WTC11 (cell line): ENCODE results near the gene SNX19. TPM values are rescaled to one million over a fixed set of nuclear protein-coding genes. Genes with fewer than 3 reads are reported as not detected.

Source experiments
- ATAC-seq: fragments of 200-7000 bp; cut with Tn5 transposase; 2 replicates; pipeline ENCODE4 v1.10.0; 2021; ENCODE audit warnings: mild to moderate bottlenecking, moderate library complexity
- CTCF ChIA-PET: fragments of 300-600 bp; sonication (Branson Sonifier 250); formaldehyde crosslinking; loops from one replicate; lab custom pipeline; 2021; ENCODE audit warnings: antibody characterized with exemption; lab: Charles Lee
- POLR2A ChIA-PET: fragments of 350-600 bp; sonication (Branson Sonifier 250); formaldehyde crosslinking; loops from one replicate; lab custom pipeline; 2021; ENCODE audit warnings: antibody characterized with exemption; lab: Charles Lee
- DNase-seq: peaks from one replicate; pipeline ENCODE4 v3.0.0; 2021; ENCODE audit warnings: low spot score
- H3K27ac Mint-ChIP-seq: 2 replicates; pipeline ENCODE4 v1.8.0; 2021; ENCODE audit warnings: mixed read lengths
- H3K27me3 Mint-ChIP-seq: 2 replicates; pipeline ENCODE4 v1.8.0; 2021; ENCODE audit warnings: low read depth, mild to moderate bottlenecking, moderate library complexity, mixed read lengths
- H3K36me3 Mint-ChIP-seq: 2 replicates; pipeline ENCODE4 v1.8.0; 2021; ENCODE audit warnings: mixed read lengths
- H3K4me1 Mint-ChIP-seq: 2 replicates; pipeline ENCODE4 v1.8.0; 2022; ENCODE audit warnings: mixed read lengths
- H3K4me3 Mint-ChIP-seq: 2 replicates; pipeline ENCODE4 v1.8.0; 2021; ENCODE audit warnings: mild to moderate bottlenecking, moderate library complexity, mixed read lengths
- H3K9me3 Mint-ChIP-seq: 2 replicates; pipeline ENCODE4 v1.8.0; 2021; ENCODE audit warnings: mixed read lengths
- AFF4 ChIP-seq: sonication (generic); formaldehyde crosslinking; IDR thresholded peaks from 2 replicates; pipeline ENCODE4 v1.8.1; 2023; ENCODE audit warnings: mild to moderate bottlenecking, missing genetic modification reagents, borderline replicate concordance
- ATF1 ChIP-seq: sonication (generic); formaldehyde crosslinking; IDR thresholded peaks from 2 replicates; pipeline ENCODE4 v1.8.1; 2023; ENCODE audit warnings: mild to moderate bottlenecking, moderate library complexity, missing genetic modification reagents
- E2F4 ChIP-seq: sonication (generic); formaldehyde crosslinking; IDR thresholded peaks from 2 replicates; pipeline ENCODE4 v1.8.1; 2022; ENCODE audit warnings: low read depth, mild to moderate bottlenecking, moderate library complexity, missing genetic modification reagents, borderline replicate concordance
- FOXK1 ChIP-seq: sonication (generic); formaldehyde crosslinking; IDR thresholded peaks from 2 replicates; pipeline ENCODE4 v1.8.0; 2022; ENCODE audit warnings: mild to moderate bottlenecking, moderate library complexity, missing genetic modification reagents
- HMGA2 ChIP-seq: fragments of 250-450 bp; sonication (Bioruptor Pico); IDR thresholded peaks from 2 replicates; pipeline ENCODE4 v1.4.0; 2021; ENCODE audit warnings: mild to moderate bottlenecking, moderate library complexity
- JUN ChIP-seq: sonication (generic); formaldehyde crosslinking; IDR thresholded peaks from 2 replicates; pipeline ENCODE4 v1.8.0; 2023; ENCODE audit warnings: mild to moderate bottlenecking, missing genetic modification reagents
- NFE2L1 ChIP-seq: sonication (generic); formaldehyde crosslinking; IDR thresholded peaks from 2 replicates; pipeline ENCODE4 v1.8.1; 2023; ENCODE audit warnings: missing genetic modification reagents
- PRDM15 ChIP-seq: sonication (generic); formaldehyde crosslinking; IDR thresholded peaks from 2 replicates; pipeline ENCODE4 v1.8.0; 2022; ENCODE audit warnings: missing genetic modification reagents
- PRRX2 ChIP-seq: fragments of 250-450 bp; sonication (Bioruptor Pico); IDR thresholded peaks from 2 replicates; pipeline ENCODE4 v1.8.0; 2021; ENCODE audit warnings: mild to moderate bottlenecking
- RORB ChIP-seq: fragments of 250-450 bp; sonication (Bioruptor Pico); IDR thresholded peaks from 2 replicates; pipeline ENCODE4 v1.9.0; 2021; ENCODE audit warnings: mild to moderate bottlenecking
- TEAD4 ChIP-seq: sonication (generic); formaldehyde crosslinking; IDR thresholded peaks from 2 replicates; pipeline ENCODE4 v1.8.0; 2022; ENCODE audit warnings: mild to moderate bottlenecking, missing genetic modification reagents
- ZNF232 ChIP-seq: sonication (generic); formaldehyde crosslinking; IDR thresholded peaks from 2 replicates; pipeline ENCODE4 v1.8.0; 2022; ENCODE audit warnings: mild to moderate bottlenecking, missing genetic modification reagents
- ZNF425 ChIP-seq: fragments of 250-450 bp; sonication (Bioruptor Pico); conservative IDR thresholded peaks from 2 replicates; pipeline ENCODE4 v1.9.0; 2021; ENCODE audit warnings: mild to moderate bottlenecking
- ZSCAN18 ChIP-seq: fragments of 250-450 bp; sonication (Bioruptor Pico); IDR thresholded peaks from 2 replicates; pipeline ENCODE4 v2.1.2; 2022; ENCODE audit warnings: mild to moderate bottlenecking, moderate library complexity
- total RNA-seq: library from RNA; stranded (reverse); gene quantifications from 3 replicates; pipeline ENCODE4 v1.2.3, GENCODE V29; 2021
- TF ChIP-seq, protein P1 (sequence below): sonication (generic); formaldehyde crosslinking; IDR thresholded peaks from 2 replicates; pipeline ENCODE4 v1.8.0; 2022; ENCODE audit warnings: mild to moderate bottlenecking, missing genetic modification reagents
- TF ChIP-seq, protein P2 (sequence below): fragments of 250-450 bp; sonication (Bioruptor Pico); IDR thresholded peaks from 2 replicates; pipeline ENCODE4 v1.9.0; 2021; ENCODE audit warnings: moderate library complexity, mild to moderate bottlenecking, inconsistent platforms, borderline replicate concordance
- TF ChIP-seq, protein P3 (sequence below): sonication (generic); formaldehyde crosslinking; IDR thresholded peaks from 2 replicates; pipeline ENCODE4 v1.8.0; 2023; ENCODE audit warnings: missing genetic modification reagents

SNX19 gene
- total RNA-seq, 1 experiment from 2014 or later: 25.2 TPM

DNA sequence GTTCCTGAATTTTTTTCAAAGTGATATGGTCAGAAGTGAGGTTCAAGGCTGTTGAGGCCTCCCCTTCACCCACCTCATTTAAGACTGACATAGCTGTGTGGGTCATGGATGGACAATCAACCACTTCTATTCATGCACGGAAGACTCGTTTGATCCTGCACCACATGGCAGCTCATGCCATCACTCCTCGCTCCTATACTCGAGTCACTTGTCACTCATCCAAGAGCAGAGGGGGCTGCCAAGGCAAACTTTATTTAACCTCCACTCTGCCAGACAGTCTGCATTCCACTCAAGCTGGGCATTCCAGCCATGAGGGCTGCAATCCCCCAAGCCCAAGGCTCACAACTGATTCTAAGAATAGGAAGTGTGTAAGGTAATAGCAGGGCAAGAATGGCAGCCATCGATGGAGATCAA is 34.1 kb downstream of the SNX19 start:
- Mint-ChIP-seq H3K4me3 (no peak overlapping the region), H3K27ac (no peak overlapping the region), H3K27me3 (no peaks in the 10 kb centered on the region), H3K4me1 (no peaks in the 10 kb centered on the region), H3K9me3 (no peaks in the 10 kb centered on the region), H3K36me3 (peaks cover 39% of the 10 kb centered on the region)
- POLR2A ChIA-PET: no interaction called here
- DNase-seq: no peak
- ATAC-seq: no peak
- CTCF ChIA-PET: interaction anchor here (1.4 to 2.4 kb wide), 2 partner anchors 12 to 451 kb away, joined by 3 to 7 read pairs; no protein-coding TSS in a partner anchor
- TF ChIP-seq ZNF232 (CRISPR knock-in tag) (no peak), PRDM15 (CRISPR knock-in tag) (no peak), AFF4 (no peak), NFE2L1 (CRISPR knock-in tag) (no peak), TEAD4 (CRISPR knock-in tag) (no peak), ZNF425 (no peak), HMGA2 (CRISPR knock-in tag) (no peak), PRRX2 (CRISPR knock-in tag) (no peak), RORB (CRISPR knock-in tag) (no peak), FOXK1 (CRISPR knock-in tag) (no peak), ZSCAN18 (CRISPR knock-in tag) (no peak), ATF1 (no peak), JUN (CRISPR knock-in tag) (no peak), E2F4 (CRISPR knock-in tag) (no peak)
- TF ChIP-seq, protein P1, sequence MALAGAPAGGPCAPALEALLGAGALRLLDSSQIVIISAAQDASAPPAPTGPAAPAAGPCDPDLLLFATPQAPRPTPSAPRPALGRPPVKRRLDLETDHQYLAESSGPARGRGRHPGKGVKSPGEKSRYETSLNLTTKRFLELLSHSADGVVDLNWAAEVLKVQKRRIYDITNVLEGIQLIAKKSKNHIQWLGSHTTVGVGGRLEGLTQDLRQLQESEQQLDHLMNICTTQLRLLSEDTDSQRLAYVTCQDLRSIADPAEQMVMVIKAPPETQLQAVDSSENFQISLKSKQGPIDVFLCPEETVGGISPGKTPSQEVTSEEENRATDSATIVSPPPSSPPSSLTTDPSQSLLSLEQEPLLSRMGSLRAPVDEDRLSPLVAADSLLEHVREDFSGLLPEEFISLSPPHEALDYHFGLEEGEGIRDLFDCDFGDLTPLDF: no peak
- TF ChIP-seq, protein P2, sequence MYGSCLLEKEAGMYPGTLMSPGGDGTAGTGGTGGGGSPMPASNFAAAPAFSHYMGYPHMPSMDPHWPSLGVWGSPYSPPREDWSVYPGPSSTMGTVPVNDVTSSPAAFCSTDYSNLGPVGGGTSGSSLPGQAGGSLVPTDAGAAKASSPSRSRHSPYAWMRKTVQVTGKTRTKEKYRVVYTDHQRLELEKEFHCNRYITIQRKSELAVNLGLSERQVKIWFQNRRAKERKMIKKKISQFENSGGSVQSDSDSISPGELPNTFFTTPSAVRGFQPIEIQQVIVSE: no peak
- TF ChIP-seq, protein P3, sequence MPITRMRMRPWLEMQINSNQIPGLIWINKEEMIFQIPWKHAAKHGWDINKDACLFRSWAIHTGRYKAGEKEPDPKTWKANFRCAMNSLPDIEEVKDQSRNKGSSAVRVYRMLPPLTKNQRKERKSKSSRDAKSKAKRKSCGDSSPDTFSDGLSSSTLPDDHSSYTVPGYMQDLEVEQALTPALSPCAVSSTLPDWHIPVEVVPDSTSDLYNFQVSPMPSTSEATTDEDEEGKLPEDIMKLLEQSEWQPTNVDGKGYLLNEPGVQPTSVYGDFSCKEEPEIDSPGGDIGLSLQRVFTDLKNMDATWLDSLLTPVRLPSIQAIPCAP: no peak
